GM23248 (cell line): ENCODE measurements around the gene CETN1. TPM values are rescaled to one million over a fixed set of nuclear protein-coding genes. Genes with fewer than 3 reads are reported as not detected.

Experiments used
- DNase-seq: peaks from one replicate; pipeline ENCODE4 v3.0.0-alpha.2; 2015
- H2AFZ ChIP-seq: fragments of 200-600 bp; sonication (generic); 2 replicates; pipeline ENCODE4 v1.6.1; 2016; ENCODE audit warnings: antibody characterized with exemption
- H3F3A ChIP-seq: fragments of 200-600 bp; sonication (generic); 2 replicates; pipeline ENCODE4 v1.6.1; 2016; ENCODE audit warnings: mild to moderate bottlenecking, antibody characterized with exemption, mixed run types; ENCODE audit not compliant: insufficient read depth
- H3K27ac ChIP-seq: fragments of 200-600 bp; sonication (generic); 2 replicates; pipeline ENCODE4 v1.5.1; 2016; ENCODE audit warnings: mild to moderate bottlenecking
- H3K27me3 ChIP-seq: fragments of 200-600 bp; sonication (generic); replicated peaks from 2 replicates; pipeline ENCODE4 v1.6.1; 2016; ENCODE audit warnings: mild to moderate bottlenecking; ENCODE audit not compliant: insufficient read depth
- H3K36me3 ChIP-seq: fragments of 200-600 bp; sonication (generic); 2 replicates; pipeline ENCODE4 v1.6.1; 2016; ENCODE audit warnings: low read depth, mild to moderate bottlenecking
- H3K4me1 ChIP-seq: fragments of 200-600 bp; sonication (generic); 2 replicates; pipeline ENCODE4 v1.6.1; 2016; ENCODE audit warnings: mild to moderate bottlenecking; ENCODE audit not compliant: insufficient read depth
- H3K4me2 ChIP-seq: fragments of 200-600 bp; sonication (generic); one replicate; pipeline ENCODE4 v1.6.1; 2016; ENCODE audit warnings: mild to moderate bottlenecking; ENCODE audit not compliant: unreplicated experiment
- H3K4me3 ChIP-seq: fragments of 200-600 bp; sonication (generic); 2 replicates; pipeline ENCODE4 v1.5.1; 2016; ENCODE audit warnings: mild to moderate bottlenecking
- H3K79me2 ChIP-seq: fragments of 200-600 bp; sonication (generic); 2 replicates; pipeline ENCODE4 v1.6.1; 2016; ENCODE audit warnings: mild to moderate bottlenecking; ENCODE audit not compliant: insufficient read depth
- H3K9ac ChIP-seq: fragments of 200-600 bp; sonication (generic); 2 replicates; pipeline ENCODE4 v1.6.1; 2016; ENCODE audit warnings: mild to moderate bottlenecking
- H3K9me2 ChIP-seq: fragments of 200-600 bp; sonication (generic); 2 replicates; pipeline ENCODE4 v1.6.1; 2016; ENCODE audit warnings: mixed run types, mild to moderate bottlenecking, moderate library complexity; ENCODE audit not compliant: insufficient read depth
- H3K9me3 ChIP-seq: fragments of 200-600 bp; sonication (generic); one replicate; pipeline ENCODE4 v1.6.1; 2017; ENCODE audit warnings: low read depth
- H4K20me1 ChIP-seq: fragments of 200-600 bp; sonication (generic); 2 replicates; pipeline ENCODE4 v1.6.0; 2016; ENCODE audit not compliant: insufficient read depth
- EZH2 ChIP-seq: fragments of 200-600 bp; sonication (generic); IDR thresholded peaks from 2 replicates; pipeline ENCODE4 v1.6.1; 2018; ENCODE audit warnings: antibody characterized with exemption, mild to moderate bottlenecking; ENCODE audit not compliant: insufficient read depth, poor library complexity, severe bottlenecking
- EZH2phosphoT487 ChIP-seq: fragments of 200-600 bp; sonication (generic); IDR thresholded peaks from 2 replicates; pipeline ENCODE4 v1.6.1; 2018; ENCODE audit warnings: antibody characterized with exemption, moderate library complexity, mild to moderate bottlenecking, low read depth; ENCODE audit not compliant: insufficient read depth
- WGBS, 2 experiments: methylation state at CpG; one replicate each; pipeline ENCODE4 v1.1.6; 2015 to 2017; ENCODE audit warnings: low lambda C conversion rate in 2 of 2, low coverage in 1 of 2; ENCODE audit errors: missing lambda C conversion rate in 2 of 2; 5-methylcytosine and 5-hydroxymethylcytosine counted together
- in situ Hi-C: fragments of 300-500 bp; cut with MboI; formaldehyde crosslinking; loops from 2 replicates; pipeline ENCODE4 v1.15.0; 2020
- polyA plus RNA-seq: library from polyadenylated mRNA; unstranded; fragments of >200 nt; fragmentation: Nextera tagmentation; extraction: Ambion mirVana; gene quantifications from 2 replicates; pipeline ENCODE4 v1.2.1, GENCODE V29; 2016
- total RNA-seq: library from RNA; depleted of rRNA; stranded (reverse); fragments of >200 nt; shearing (Covaris generic); gene quantifications from 2 replicates; pipeline ENCODE4 v1.2.3, GENCODE V29; 2014

The CETN1 gene
- total and polyA plus RNA-seq, 2 experiments from 2014 or later = not detected

- in situ Hi-C loops = no loop called here
- TF ChIP-seq EZH2 (no peak), EZH2phosphoT487 (no peak)
- H3F3A ChIP-seq = no peaks in the 10 kb centered on the region
- no peaks in the 10 kb centered on the region for H4K20me1 ChIP-seq
- H2AFZ ChIP-seq = no peak overlapping the region
- H3K36me3 ChIP-seq = no peaks in the 10 kb centered on the region
- H3K4me1 ChIP-seq = no peaks in the 10 kb centered on the region
- H3K4me3 ChIP-seq = no peak overlapping the region
- no peaks in the 10 kb centered on the region for H3K9me2 ChIP-seq
- no peaks in the 10 kb centered on the region for H3K9me3 ChIP-seq
- H3K4me2 ChIP-seq = no peak overlapping the region
- H3K9ac ChIP-seq = no peak overlapping the region
- no peaks in the 10 kb centered on the region for H3K79me2 ChIP-seq
- WGBS, 2 experiments = 91 to 93% methylated on average over 7 of the region's 7 CpGs
- no peak overlapping the region for H3K27ac ChIP-seq
- no peak for DNase-seq
- no peaks in the 10 kb centered on the region for H3K27me3 ChIP-seq
Observed at GRCh38 chr18:607930-608329, 27.8 kb downstream of the CETN1 start.

GRCh38 chr18:610214-610928 lies 30.2 kb downstream of the CETN1 start:
- Histone ChIP-seq H2AFZ (no peak overlapping the region), H3K4me2 (no peak overlapping the region), H3K4me1 (no peaks in the 10 kb centered on the region), H3K4me3 (no peak overlapping the region), H3K9ac (no peak overlapping the region), H3K9me2 (no peaks in the 10 kb centered on the region), H4K20me1 (no peaks in the 10 kb centered on the region), H3F3A (no peaks in the 10 kb centered on the region), H3K79me2 (no peaks in the 10 kb centered on the region), H3K9me3 (no peaks in the 10 kb centered on the region), H3K27me3 (no peaks in the 10 kb centered on the region), H3K27ac (no peak overlapping the region), H3K36me3 (no peaks in the 10 kb centered on the region)
- no peak for TF ChIP-seq EZH2
- TF ChIP-seq EZH2phosphoT487 = no peak
- in situ Hi-C loops = loop anchor here (5.0 kb wide), 1 partner anchor 323 kb away; no protein-coding TSS in a partner anchor
- WGBS, 2 experiments = 54 to 55% methylated on average over 15 of the region's 15 CpGs
- no peak for DNase-seq

GRCh38 chr18:612156-612555 lies 32.0 kb downstream of the CETN1 start:
- no peak overlapping the region for H2AFZ ChIP-seq

GRCh38 chr18:614193-614592 lies 34.0 kb downstream of the CETN1 start:
- Histone ChIP-seq H3K9ac (no peak overlapping the region), H4K20me1 (no peaks in the 10 kb centered on the region), H3K4me2 (no peak overlapping the region), H3K79me2 (no peaks in the 10 kb centered on the region), H3K4me1 (peaks cover 6% of the 10 kb centered on the region; the same call in 1 of the 2 replicates), H3K4me3 (no peak overlapping the region), H3K9me2 (no peaks in the 10 kb centered on the region), H3K36me3 (no peaks in the 10 kb centered on the region), H3K27me3 (no peaks in the 10 kb centered on the region), H3K27ac (no peak overlapping the region), H2AFZ (no peak overlapping the region), H3F3A (no peaks in the 10 kb centered on the region), H3K9me3 (no peaks in the 10 kb centered on the region)
- 94 to 100% methylated on average over 1 of the region's 1 CpG for WGBS, 2 experiments
- DNase-seq = no peak
- in situ Hi-C loops = loop anchor here (5.0 kb wide), 1 partner anchor 327 kb away; no protein-coding TSS in a partner anchor
- TF ChIP-seq EZH2phosphoT487 (no peak), EZH2 (no peak)

More at GRCh38 chr18:612156-612555, 32.0 kb downstream of the CETN1 start:
- DNase-seq = no peak
- no peaks in the 10 kb centered on the region for H4K20me1 ChIP-seq
- H3F3A ChIP-seq = no peaks in the 10 kb centered on the region
- no peak overlapping the region for H3K9ac ChIP-seq
- no peaks in the 10 kb centered on the region for H3K27me3 ChIP-seq
- H3K4me2 ChIP-seq = no peak overlapping the region
- no peaks in the 10 kb centered on the region for H3K9me3 ChIP-seq
- no peaks in the 10 kb centered on the region for H3K9me2 ChIP-seq
- H3K4me1 ChIP-seq = peaks cover 6% of the 10 kb centered on the region; the same call in 1 of the 2 replicates
- H3K4me3 ChIP-seq = no peak overlapping the region
- 80 to 85% methylated on average over 7 of the region's 7 CpGs for WGBS, 2 experiments
- TF ChIP-seq EZH2phosphoT487 (no peak), EZH2 (no peak)
- no peaks in the 10 kb centered on the region for H3K36me3 ChIP-seq
- H3K27ac ChIP-seq = no peak overlapping the region
- H3K79me2 ChIP-seq = no peaks in the 10 kb centered on the region
- in situ Hi-C loops = loop anchor here (5.0 kb wide), 1 partner anchor 325 kb away; no protein-coding TSS in a partner anchor

GRCh38 chr18:615092-615521 lies 34.9 kb downstream of the CETN1 start:
- H4K20me1 ChIP-seq = no peaks in the 10 kb centered on the region

More at GRCh38 chr18:615092-615521, 34.9 kb downstream of the CETN1 start:
- no peaks in the 10 kb centered on the region for H3K36me3 ChIP-seq
- H3K9me3 ChIP-seq = no peaks in the 10 kb centered on the region
- 92 to 94% methylated on average over 5 of the region's 5 CpGs for WGBS, 2 experiments
- in situ Hi-C loops = no loop called here
- no peak for TF ChIP-seq EZH2phosphoT487
- TF ChIP-seq EZH2 = no peak
- no peaks in the 10 kb centered on the region for H3F3A ChIP-seq
- DNase-seq = no peak
- no peak overlapping the region for H2AFZ ChIP-seq
- H3K4me3 ChIP-seq = no peak overlapping the region
- H3K79me2 ChIP-seq = no peaks in the 10 kb centered on the region
- no peaks in the 10 kb centered on the region for H3K9me2 ChIP-seq
- H3K27me3 ChIP-seq = no peaks in the 10 kb centered on the region
- H3K9ac ChIP-seq = no peak overlapping the region
- no peak overlapping the region for H3K4me2 ChIP-seq
- peaks cover 6% of the 10 kb centered on the region; the same call in 1 of the 2 replicates for H3K4me1 ChIP-seq
- no peak overlapping the region for H3K27ac ChIP-seq
